Psoas muscle (tissue), 8 donors: ENCODE measurements around the gene CMYA5. TPM values are rescaled to one million over a fixed set of nuclear protein-coding genes. Genes with fewer than 3 reads are reported as not detected.
A peak's percentile ranks its signal among the peaks of the same experiment; 100 is the strongest.

Experiments used
- ATAC-seq, 4 donors: fragments of 200-7000 bp; cut with Tn5 transposase; one replicate each; pipeline ENCODE4 v1.9.1; 2020; ENCODE audit warnings: moderate library complexity in 3 of 4, mild to moderate bottlenecking in 2 of 4
- DNase-seq, 2 donors: peaks; one replicate each; pipeline ENCODE4 v3.0.0-alpha.2; 2020
- H3K27ac ChIP-seq: fragments of 200-600 bp; one replicate; pipeline ENCODE4 v1.8.0; 2022
- H3K27me3 ChIP-seq, 3 donors: fragments of 200-600 bp in 1 of 3; one replicate each; pipeline versions ENCODE4 v1.6.1 to v1.8.0; 2013 to 2022; ENCODE audit warnings: low read length in 2 of 3, mild to moderate bottlenecking in 2 of 3, moderate library complexity in 1 of 3; ENCODE audit not compliant: insufficient read depth in 3 of 3
- H3K36me3 ChIP-seq, 2 donors: fragments of 200-600 bp in 1 of 2; one replicate each; pipeline versions ENCODE4 v1.6.1 to v1.8.0; 2013 to 2022; ENCODE audit warnings: low read depth in 1 of 2, mild to moderate bottlenecking in 1 of 2, moderate library complexity in 1 of 2; ENCODE audit not compliant: insufficient read depth in 1 of 2
- H3K4me1 ChIP-seq: fragments of 200-600 bp; one replicate; pipeline ENCODE4 v1.8.0; 2022
- H3K4me3 ChIP-seq: fragments of 200-600 bp; one replicate; pipeline ENCODE4 v1.8.0; 2022; ENCODE audit warnings: mild to moderate bottlenecking
- H3K9me3 ChIP-seq: fragments of 200-600 bp; one replicate; pipeline ENCODE4 v1.8.0; 2022
- WGBS, 3 donors: extraction: QIAGEN DNeasy Blood & Tissue Kit; methylation state at CpG; one replicate each; pipeline versions ENCODE4 v1.1.6 to v1.1.7; 2013; 5-methylcytosine and 5-hydroxymethylcytosine counted together
- intact Hi-C, 2 donors: fragments of 100-400 bp; cut with DNase I; formaldehyde crosslinking; loops; one replicate each; pipeline versions ENCODE4 v1.11.0 to v1.14.2; 2022
- polyA plus RNA-seq, 3 donors: library from polyadenylated mRNA; stranded (reverse); fragments of 200-250 nt; gene quantifications; one replicate each; pipeline ENCODE4 v1.2.3, GENCODE V29; 2013
- total RNA-seq, 4 donors: library from RNA; stranded (reverse); fragmentation: NEBNext Ultra II Directional in 2 of 4; extraction: Animal tissue kit (Norgen Biotek cat#: 25700) in 2 of 4; gene quantifications; one replicate each; pipeline versions ENCODE4 v1.2.1 to v1.2.4, GENCODE V29; 2021 to 2023
- TF ChIP-seq, protein P1 (sequence below): fragments of 200-600 bp; IDR thresholded peaks from one replicate; pipeline ENCODE4 v1.8.0; 2022; ENCODE audit warnings: antibody characterized with exemption
- donor health status: healthy with polysubstance abuse.
- donor health status: DM: no; HTN: no; CAD: no; lungs with moderate emphysema.
- donor health status: Bipolar disorder and iron deficiency.
- donor health status: healthy.
- donor health status: DM: yes; HTN: yes; CAD: no.
- donor health status: DM: no; HTN: no; CAD: no.
- donor health status: DM: no; HTN: no; CAD: no.
- donor health status: DM: yes; HTN: yes; CAD: no.

The CMYA5 gene
- total and polyA plus RNA-seq, 7 donors, result 290 to 1,472 (median 1,216) TPM

DNA sequence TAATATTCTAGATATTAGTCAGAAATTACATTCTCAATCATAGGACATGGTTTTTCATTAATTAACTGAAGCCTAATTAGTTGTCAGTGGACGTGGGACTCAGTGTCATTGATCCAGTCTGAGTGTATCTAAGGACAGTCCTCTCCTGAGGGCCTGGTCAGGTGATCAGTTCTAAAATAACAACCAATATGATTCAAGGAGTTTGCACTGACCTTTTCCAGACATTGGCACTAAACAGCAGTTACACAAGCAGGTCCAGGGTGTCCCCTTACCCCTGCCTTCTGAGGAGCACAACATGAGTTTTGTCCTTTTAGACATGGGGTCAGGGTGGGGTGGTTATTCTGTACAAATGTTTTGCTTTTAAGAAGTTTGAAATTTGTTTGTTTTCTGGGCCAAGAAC, 97.8 kb downstream of the CMYA5 start:
- peak; percentile 94 to 97 (median 96) for ATAC-seq
- 21 to 32% (median 29%) methylated on average over 1 of the region's 1 CpG for WGBS, 3 donors
- Histone ChIP-seq H3K36me3 (peaks cover 0 to 57% of the 10 kb centered on the region in 2 donors), H3K4me1 (peaks cover 43% of the 10 kb centered on the region), H3K9me3 (no peaks in the 10 kb centered on the region), H3K27me3 (no peaks in the 10 kb centered on the region), H3K4me3 (no peak overlapping the region), H3K27ac (peak overlapping the region; percentile 9)
- DNase-seq, result no peak
- intact Hi-C loops, result no loop called here
- TF ChIP-seq, protein P1, sequence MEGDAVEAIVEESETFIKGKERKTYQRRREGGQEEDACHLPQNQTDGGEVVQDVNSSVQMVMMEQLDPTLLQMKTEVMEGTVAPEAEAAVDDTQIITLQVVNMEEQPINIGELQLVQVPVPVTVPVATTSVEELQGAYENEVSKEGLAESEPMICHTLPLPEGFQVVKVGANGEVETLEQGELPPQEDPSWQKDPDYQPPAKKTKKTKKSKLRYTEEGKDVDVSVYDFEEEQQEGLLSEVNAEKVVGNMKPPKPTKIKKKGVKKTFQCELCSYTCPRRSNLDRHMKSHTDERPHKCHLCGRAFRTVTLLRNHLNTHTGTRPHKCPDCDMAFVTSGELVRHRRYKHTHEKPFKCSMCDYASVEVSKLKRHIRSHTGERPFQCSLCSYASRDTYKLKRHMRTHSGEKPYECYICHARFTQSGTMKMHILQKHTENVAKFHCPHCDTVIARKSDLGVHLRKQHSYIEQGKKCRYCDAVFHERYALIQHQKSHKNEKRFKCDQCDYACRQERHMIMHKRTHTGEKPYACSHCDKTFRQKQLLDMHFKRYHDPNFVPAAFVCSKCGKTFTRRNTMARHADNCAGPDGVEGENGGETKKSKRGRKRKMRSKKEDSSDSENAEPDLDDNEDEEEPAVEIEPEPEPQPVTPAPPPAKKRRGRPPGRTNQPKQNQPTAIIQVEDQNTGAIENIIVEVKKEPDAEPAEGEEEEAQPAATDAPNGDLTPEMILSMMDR, result no peak

DNA sequence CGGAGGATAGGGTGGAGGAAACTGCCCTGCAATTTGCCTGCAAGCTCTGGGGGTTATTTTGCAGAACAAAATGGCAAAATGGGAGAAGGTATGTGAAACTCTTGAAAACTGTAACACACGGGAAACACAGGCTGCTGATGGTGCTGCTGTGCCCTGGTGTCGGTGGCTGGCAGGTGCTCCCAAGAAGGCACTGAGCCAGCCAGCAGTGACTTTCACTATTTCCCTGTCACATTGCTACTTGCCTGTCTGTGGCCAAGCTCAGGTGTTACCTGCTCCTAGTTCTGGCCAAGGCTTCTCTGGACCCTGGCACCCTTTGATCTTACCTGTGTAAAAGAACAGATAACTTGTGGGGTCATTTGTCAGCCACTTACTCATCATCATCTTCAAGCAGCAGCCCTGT, 102.2 kb downstream of the CMYA5 start:
- Histone ChIP-seq H3K36me3 (peaks cover 0 to 88% of the 10 kb centered on the region in 2 donors), H3K27ac (peak overlapping the region; percentile 75), H3K27me3 (no peaks in the 10 kb centered on the region), H3K4me3 (no peak overlapping the region), H3K4me1 (peaks cover 59% of the 10 kb centered on the region), H3K9me3 (no peaks in the 10 kb centered on the region)
- TF ChIP-seq, protein P1, result no peak
- WGBS, 3 donors, result 43 to 56% (median 54%) methylated on average over 3 of the region's 3 CpGs
- intact Hi-C loops, result no loop called here
- DNase-seq (peak in 1 of 2 donors; percentile 57), ATAC-seq (peak; percentile 43 to 48 (median 46))

DNA sequence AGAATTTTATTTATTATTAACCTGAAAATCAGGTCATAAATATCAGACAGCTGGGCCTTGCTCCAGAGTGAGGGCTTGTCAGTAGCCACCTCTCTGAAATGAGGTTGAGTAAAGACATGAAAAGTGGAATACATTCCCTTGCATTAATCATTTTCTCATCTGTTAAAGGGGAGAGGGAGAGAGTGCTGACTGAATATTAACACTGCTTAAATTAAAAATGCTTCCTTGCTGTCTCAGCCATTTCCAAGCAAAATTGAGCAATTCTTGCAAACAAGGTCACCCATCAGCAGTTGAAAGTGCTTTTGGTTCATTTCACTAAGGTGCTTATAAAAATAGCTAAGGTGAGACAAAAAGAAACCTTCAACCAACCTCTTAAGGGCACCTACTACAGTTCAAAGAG, 102.8 kb downstream of the CMYA5 start:
- Histone ChIP-seq H3K9me3 (no peaks in the 10 kb centered on the region), H3K27ac (peak overlapping the region; percentile 75), H3K4me3 (no peak overlapping the region), H3K4me1 (peaks cover 53% of the 10 kb centered on the region), H3K27me3 (no peaks in the 10 kb centered on the region), H3K36me3 (peaks cover 0 to 91% of the 10 kb centered on the region in 2 donors)
- ATAC-seq (no peak), DNase-seq (no peak)
- intact Hi-C loops, result no loop called here
- TF ChIP-seq, protein P1, result no peak

DNA sequence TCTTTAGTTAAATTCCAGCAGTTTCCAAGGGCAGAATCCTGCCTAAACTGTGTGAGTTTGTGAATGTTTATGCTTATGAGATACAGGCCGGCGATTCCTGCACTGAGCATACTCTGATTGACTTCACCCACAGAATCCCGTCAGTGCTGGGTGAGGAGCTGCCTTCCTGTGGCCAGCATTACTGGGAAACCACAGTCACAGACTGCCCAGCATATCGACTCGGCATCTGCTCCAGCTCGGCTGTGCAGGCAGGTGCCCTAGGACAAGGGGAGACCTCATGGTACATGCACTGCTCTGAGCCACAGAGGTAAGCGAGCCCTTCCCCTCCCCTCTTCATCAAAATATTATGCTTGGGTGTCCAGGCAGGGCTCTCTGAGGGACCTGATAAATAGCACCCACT, 103.7 kb downstream of the CMYA5 start:
- DNase-seq (no peak), ATAC-seq (peak; percentile 13 to 22 (median 18))
- intact Hi-C loops, result no loop called here
- Histone ChIP-seq H3K4me3 (no peak overlapping the region), H3K27ac (peak overlapping the region; percentile 75), H3K27me3 (no peaks in the 10 kb centered on the region), H3K4me1 (peaks cover 45% of the 10 kb centered on the region), H3K9me3 (no peaks in the 10 kb centered on the region), H3K36me3 (peaks cover 0 to 99% of the 10 kb centered on the region in 2 donors)
- 77 to 86% (median 83%) methylated on average over 7 of the region's 7 CpGs for WGBS, 3 donors
- TF ChIP-seq, protein P1, result no peak

DNA sequence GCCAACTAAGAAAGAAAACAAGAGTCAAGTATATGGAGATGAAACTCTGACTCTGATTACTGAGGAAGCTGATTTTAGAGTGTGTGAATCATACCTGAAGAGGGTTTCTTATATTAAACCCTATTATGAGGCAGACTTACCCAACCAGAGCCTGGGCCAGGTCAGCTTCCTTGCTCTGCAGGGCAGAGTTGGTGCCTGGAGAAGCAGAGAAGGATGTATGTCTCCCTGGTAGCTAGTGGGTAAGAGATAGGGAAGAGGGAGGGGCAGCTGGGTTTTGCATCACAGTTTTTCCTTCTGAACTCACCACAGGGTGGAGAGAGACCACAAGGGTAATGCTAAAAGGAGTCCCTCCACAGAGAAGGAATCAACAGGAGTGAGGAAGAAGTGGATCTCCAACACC, 104.1 kb downstream of the CMYA5 start:
- peak overlapping the region; percentile 75 for H3K27ac ChIP-seq
- no peak overlapping the region for H3K4me3 ChIP-seq
- TF ChIP-seq, protein P1, result no peak
- no peaks in the 10 kb centered on the region for H3K9me3 ChIP-seq
- intact Hi-C loops, result no loop called here
- peaks cover 0 to 99% of the 10 kb centered on the region in 2 donors for H3K36me3 ChIP-seq
- H3K27me3 ChIP-seq, result no peaks in the 10 kb centered on the region
- H3K4me1 ChIP-seq, result peaks cover 48% of the 10 kb centered on the region
- DNase-seq (no peak), ATAC-seq (peak in 3 of 4 donors; percentile 3 to 49 (median 31))
